Hematopoietic multipotent progenitor cell treated with erythropoietin and hydrocortisone succinate and interleukin-3 and kit ligand, for 4 days (in vitro differentiated cells): Measurements from ENCODE around the gene MUC16.

Experiments used
- DNase-seq: peaks from one replicate; pipeline ENCODE4 v3.0.0-alpha.2; 2015

MUC16 gene

DNA sequence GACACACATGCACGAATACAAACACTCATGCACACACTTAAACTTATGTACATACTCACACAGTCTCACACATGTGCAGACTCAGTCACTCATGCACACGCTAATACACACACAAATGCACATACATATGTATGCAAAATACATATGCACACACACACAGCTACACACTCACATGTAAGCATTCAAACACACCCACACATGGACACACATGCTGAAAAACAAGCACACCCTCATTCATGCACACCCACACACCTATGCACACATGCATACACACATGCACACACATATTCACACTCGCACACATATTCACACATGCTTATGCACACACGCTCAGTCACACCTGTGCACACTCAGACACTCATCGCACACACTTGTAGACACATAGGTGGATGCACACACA is 9.3 kb downstream of the MUC16 start:
- DNase-seq: no peak

DNA sequence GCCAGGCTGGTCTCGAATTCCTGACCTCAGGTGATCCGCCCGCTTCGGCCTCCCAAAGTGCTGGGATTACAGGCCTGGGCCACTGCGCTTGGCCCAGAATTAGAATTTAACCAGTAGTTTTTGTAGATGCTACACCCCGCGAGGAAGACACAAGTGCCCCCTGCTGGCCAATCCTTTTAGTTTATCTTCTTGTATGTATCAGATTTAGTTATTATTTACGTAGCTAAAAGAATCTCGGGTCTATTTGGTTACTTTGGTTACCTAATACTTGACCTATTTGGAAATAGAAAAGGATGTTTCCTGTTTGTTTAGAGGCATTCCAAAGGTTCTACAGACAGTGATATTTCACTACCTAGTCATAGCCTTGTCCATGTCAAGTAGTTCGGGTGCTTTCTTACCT is 22.0 kb downstream of the MUC16 start:
- DNase-seq: peak; percentile 52

DNA sequence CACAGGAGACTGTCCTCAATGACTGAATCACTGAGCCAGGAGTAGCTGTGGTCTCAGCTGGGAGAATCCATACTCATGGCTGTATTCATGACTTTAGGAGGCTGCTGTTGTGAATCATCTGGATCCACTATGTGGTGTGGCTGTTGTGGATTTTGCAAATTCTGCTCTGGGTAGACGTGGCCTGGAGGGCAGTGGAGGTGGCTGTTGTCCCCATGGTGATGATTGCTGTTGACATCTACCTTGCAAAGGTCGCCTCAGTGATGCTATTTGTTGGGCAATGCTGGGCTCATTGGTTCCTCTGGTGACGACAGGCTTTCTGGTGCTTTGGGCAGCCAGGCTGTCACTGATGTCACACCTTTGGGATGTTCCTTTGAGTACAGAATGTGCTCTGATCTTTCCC is 23.9 kb downstream of the MUC16 start:
- DNase-seq: no peak

DNA sequence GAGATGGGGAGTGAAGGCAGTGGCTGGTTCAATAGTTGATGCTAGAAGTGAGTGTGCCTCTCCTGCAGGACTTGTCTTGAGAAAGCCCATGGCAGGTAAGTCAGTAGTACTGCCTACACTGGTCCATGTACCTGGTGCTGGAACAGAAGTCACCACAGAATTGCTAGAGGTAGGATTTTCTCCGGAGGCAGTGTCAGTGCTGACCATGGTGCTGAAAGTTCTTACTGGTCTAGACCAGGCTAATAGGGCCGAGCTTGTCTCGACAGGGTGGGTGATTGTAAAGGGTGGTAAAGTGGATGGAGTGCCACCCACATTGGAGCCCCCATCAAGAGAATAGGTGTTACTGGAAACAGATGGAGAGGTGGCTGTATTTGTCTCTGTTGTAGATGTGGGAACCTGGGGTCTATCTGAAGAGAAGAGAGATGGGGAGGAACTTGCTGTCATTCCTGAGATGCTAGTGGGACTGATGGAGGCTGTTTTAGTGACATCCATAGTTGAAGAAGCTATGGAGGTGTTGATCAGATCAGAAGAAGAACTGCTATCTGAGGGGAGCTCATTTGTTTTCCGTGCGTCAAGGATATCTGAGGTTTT is 36.6 kb downstream of the MUC16 start:
- peak; percentile 55 for DNase-seq

DNA sequence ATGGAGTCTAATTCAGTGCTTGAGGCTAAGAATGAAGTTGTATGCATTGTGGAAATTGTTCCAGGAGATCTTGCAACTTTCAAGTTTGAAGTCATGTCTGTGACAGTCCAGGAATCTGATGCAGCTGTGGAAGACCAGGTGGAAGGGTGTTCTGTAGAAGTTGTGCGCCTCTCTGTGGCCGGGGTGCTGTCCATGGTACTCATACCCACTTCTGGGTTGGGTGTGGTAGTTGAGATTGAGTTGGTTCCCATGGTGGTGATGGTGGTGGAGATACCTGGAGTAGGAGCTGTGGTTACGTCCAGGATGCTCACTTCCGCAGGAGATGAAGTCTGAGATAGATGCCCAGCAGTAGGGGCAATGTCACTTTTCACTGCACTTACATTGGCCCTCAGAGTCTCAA is 44.3 kb downstream of the MUC16 start:
- peak; percentile 23 for DNase-seq
